Esophagus (tissue), 2 donors: ENCODE measurements around the gene NMU. TPM values are rescaled to one million over a fixed set of nuclear protein-coding genes. Genes with fewer than 3 reads are reported as not detected.
"Not testable (repeated sequence)": the region's sequence is repeated elsewhere in the genome, so short reads cannot be mapped to it uniquely, and the experiment has no call there.

Experiments used
- H3K27ac ChIP-seq, 2 donors: one replicate each; pipeline ENCODE4 v1.5.1; 2013; ENCODE audit warnings: low read depth in 2 of 2, mild to moderate bottlenecking in 2 of 2, inconsistent platforms in 1 of 2, low read length in 1 of 2, moderate library complexity in 1 of 2
- H3K27me3 ChIP-seq, 2 donors: one replicate each; pipeline ENCODE4 v1.6.1; 2013; ENCODE audit warnings: low read length in 2 of 2, control low read depth in 1 of 2, mild to moderate bottlenecking in 1 of 2; ENCODE audit not compliant: insufficient read depth in 2 of 2, control insufficient read depth in 1 of 2
- H3K36me3 ChIP-seq, 2 donors: one replicate each; pipeline ENCODE4 v1.6.1; 2013; ENCODE audit warnings: low read length in 1 of 2; ENCODE audit not compliant: control insufficient read depth in 2 of 2, insufficient read depth in 2 of 2
- H3K4me1 ChIP-seq, 2 donors: one replicate each; pipeline ENCODE4 v1.6.1; 2013; ENCODE audit warnings: low read length in 1 of 2; ENCODE audit not compliant: control insufficient read depth in 2 of 2, insufficient read depth in 2 of 2
- H3K4me3 ChIP-seq, 2 donors: one replicate each; pipeline ENCODE4 v1.5.1; 2013; ENCODE audit warnings: low read length in 2 of 2, mild to moderate bottlenecking in 2 of 2, low read depth in 1 of 2, moderate library complexity in 1 of 2
- H3K9me3 ChIP-seq, 2 donors: one replicate each; pipeline ENCODE4 v1.6.1; 2013; ENCODE audit warnings: mild to moderate bottlenecking in 2 of 2, low read depth in 1 of 2, low read length in 1 of 2, moderate library complexity in 1 of 2; ENCODE audit not compliant: control insufficient read depth in 2 of 2, insufficient read depth in 1 of 2
- WGBS, 2 donors: extraction: QIAGEN DNeasy Blood & Tissue Kit; methylation state at CpG; one replicate each; pipeline ENCODE4 v1.1.7; 2013; 5-methylcytosine and 5-hydroxymethylcytosine counted together
- polyA plus RNA-seq, 2 donors: library from polyadenylated mRNA; stranded (reverse); fragments of 200-250 nt; gene quantifications; one replicate each; pipeline ENCODE4 v1.2.3, GENCODE V29; 2013
- donor health status: healthy with polysubstance abuse.
- donor health status: Bipolar disorder and iron deficiency.

Gene NMU
- polyA plus RNA-seq, 2 donors: 47.9 to 138 TPM

GRCh38 chr4:55611358-55612059, 24.6 kb downstream of the NMU start:
- Histone ChIP-seq H3K36me3 (no peaks in the 10 kb centered on the region), H3K27me3 (no peaks in the 10 kb centered on the region), H3K9me3 (no peaks in the 10 kb centered on the region), H3K4me1 (peaks cover 0 to 2% of the 10 kb centered on the region in 2 donors), H3K4me3 (no peak overlapping the region), H3K27ac (peak overlapping the region; percentile 84 to 93)
- WGBS, 2 donors: 70 to 72% methylated on average over 3 of the region's 3 CpGs

- no peak overlapping the region for H3K4me3 ChIP-seq
- 79 to 89% methylated on average over 2 of the region's 2 CpGs for WGBS, 2 donors
- H3K27ac ChIP-seq: peak overlapping the region; percentile 83 to 85
- no peaks in the 10 kb centered on the region for H3K36me3 ChIP-seq
- H3K4me1 ChIP-seq: peaks cover 0 to 2% of the 10 kb centered on the region in 2 donors
- H3K9me3 ChIP-seq: no peaks in the 10 kb centered on the region
- no peaks in the 10 kb centered on the region for H3K27me3 ChIP-seq
Measured at GRCh38 chr4:55610381-55610780, 25.7 kb downstream of the NMU start.

DNA sequence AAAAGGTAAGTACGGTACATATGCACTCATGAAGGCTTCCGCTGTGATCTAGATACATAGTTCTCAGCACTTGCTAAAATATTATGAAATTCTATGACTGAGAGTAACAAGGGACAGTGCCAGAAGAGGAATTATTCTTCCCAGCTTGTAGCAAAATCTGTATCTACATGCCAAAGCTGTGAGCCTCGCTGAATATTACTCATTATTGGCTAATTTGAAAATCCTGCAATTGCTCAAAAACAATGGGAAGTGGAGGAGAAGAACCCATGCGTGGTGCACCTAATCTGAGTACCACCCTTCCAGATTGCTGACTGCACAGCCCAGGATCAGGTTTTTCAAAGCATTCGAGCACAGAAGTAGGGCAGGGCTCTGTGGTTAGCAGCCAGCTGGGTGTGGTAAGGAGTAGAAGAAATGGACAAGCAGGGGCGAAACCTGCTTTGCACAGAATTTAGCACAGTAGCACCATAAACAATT, 26.7 kb downstream of the NMU start:
- Histone ChIP-seq H3K36me3 (no peaks in the 10 kb centered on the region), H3K4me3 (no peak overlapping the region), H3K9me3 (no peaks in the 10 kb centered on the region), H3K4me1 (peaks cover 0 to 2% of the 10 kb centered on the region in 2 donors), H3K27ac (peak overlapping the region in 1 of 2 donors; percentile 84), H3K27me3 (no peaks in the 10 kb centered on the region)
- WGBS, 2 donors: 36 to 50% methylated on average over 6 of the region's 6 CpGs

DNA sequence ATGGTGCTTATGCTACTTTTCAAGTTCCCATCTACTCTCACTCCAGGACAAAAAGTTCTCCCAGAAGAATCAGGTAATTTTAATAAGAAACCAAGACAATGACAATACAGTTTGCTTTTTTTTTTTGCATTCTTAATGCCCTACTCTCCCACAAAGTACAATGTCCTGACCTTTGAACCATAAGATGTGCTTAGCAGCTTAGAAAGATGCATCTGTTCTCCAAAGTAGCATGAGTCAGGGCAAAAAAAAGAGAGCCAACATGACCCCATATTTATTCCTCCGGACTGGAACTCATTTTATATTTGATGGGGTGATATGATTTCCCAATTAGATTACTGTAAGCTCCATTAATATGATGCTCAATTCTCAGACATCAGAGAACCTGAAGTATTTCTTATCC, 27.5 kb downstream of the NMU start:
- Histone ChIP-seq H3K4me1 (peaks cover 0 to 2% of the 10 kb centered on the region in 2 donors), H3K36me3 (no peaks in the 10 kb centered on the region), H3K4me3 (no peak overlapping the region), H3K27ac (peak overlapping the region in 1 of 2 donors; percentile 84), H3K9me3 (no peaks in the 10 kb centered on the region), H3K27me3 (no peaks in the 10 kb centered on the region)
- WGBS, 2 donors: 52 to 64% methylated on average over 1 of the region's 1 CpG

DNA sequence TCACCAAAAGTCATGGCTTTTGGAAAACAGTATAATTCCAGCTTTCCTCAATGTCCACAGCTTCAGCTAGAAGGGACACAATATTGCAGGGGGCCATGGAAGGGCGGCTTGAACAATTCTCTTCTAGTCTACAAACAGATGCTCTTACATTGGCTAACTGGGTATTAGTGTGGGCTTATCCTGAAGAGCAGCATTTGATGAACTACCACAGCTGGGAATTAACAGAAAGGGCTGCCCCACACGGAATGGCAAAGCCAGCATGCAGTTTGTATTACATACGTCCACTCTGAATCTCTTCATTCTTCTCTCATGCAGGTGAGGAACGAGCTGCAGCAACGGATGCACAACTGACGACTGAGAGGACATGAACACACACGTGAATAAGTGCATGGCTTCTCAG, 31.1 kb downstream of the NMU start:
- Histone ChIP-seq H3K36me3 (no peaks in the 10 kb centered on the region), H3K9me3 (no peaks in the 10 kb centered on the region)
- WGBS, 2 donors: 81 to 85% methylated on average over 7 of the region's 7 CpGs

GRCh38 chr4:55600640-55601039, 35.5 kb downstream of the NMU start:
- Histone ChIP-seq H3K36me3 (no peaks in the 10 kb centered on the region), H3K9me3 (no peaks in the 10 kb centered on the region)

More for the DNA sequence above, 31.1 kb downstream of the NMU start:
- Histone ChIP-seq H3K4me1 (no peaks in the 10 kb centered on the region), H3K27ac (no peak overlapping the region), H3K27me3 (no peaks in the 10 kb centered on the region), H3K4me3 (no peak overlapping the region)

GRCh38 chr4:55598641-55599040, 37.5 kb downstream of the NMU start:
- Histone ChIP-seq H3K9me3 (no peaks in the 10 kb centered on the region), H3K4me1 (no peaks in the 10 kb centered on the region), H3K27ac (no peak overlapping the region), H3K27me3 (no peaks in the 10 kb centered on the region), H3K4me3 (no peak overlapping the region), H3K36me3 (no peaks in the 10 kb centered on the region)
- 86 to 96% methylated on average over 2 of the region's 2 CpGs for WGBS, 2 donors

More at GRCh38 chr4:55600640-55601039, 35.5 kb downstream of the NMU start:
- Histone ChIP-seq H3K4me3 (no peak overlapping the region), H3K4me1 (no peaks in the 10 kb centered on the region), H3K27me3 (no peaks in the 10 kb centered on the region), H3K27ac (no peak overlapping the region)

- Histone ChIP-seq H3K4me3 (no peak within 1 kb of the TSS), H3K36me3 (peaks cover 0 to 3% of the 10 kb centered on the region in 2 donors), H3K4me1 (no peaks in the 10 kb centered on the region), H3K27ac (no peak within 1 kb of the TSS), H3K9me3 (peaks cover 0 to 4% of the 10 kb centered on the region in 2 donors), H3K27me3 (no peaks in the 10 kb centered on the region)
- 93 to 94% methylated on average over 24 of the region's 24 CpGs for WGBS, 2 donors
Measured at GRCh38 chr4:55592014-55592413, 44.1 kb downstream of the NMU start, which contains the start of gene PDCL2. PDCL2 (minus strand) TSS chr4:55592245; CDS start chr4:55592109, 136 bp downstream.

DNA sequence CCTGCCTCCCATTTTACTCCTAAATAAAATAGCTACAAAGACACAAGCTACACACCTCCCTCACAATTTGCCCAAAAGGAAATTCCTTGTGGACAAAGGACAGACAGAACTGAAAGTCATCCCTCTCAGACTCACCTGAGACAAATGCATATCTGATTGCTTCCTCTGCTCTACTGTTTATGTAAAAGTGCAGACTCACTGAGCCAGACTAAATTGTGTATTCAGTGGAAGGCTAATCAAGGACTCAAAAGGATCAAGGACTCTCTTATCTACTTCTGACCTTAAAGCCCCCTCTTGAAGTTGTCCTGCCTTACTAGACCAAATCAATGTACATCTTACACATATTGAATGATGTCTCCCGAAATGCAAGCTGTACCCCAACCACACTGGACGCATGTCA, 47.9 kb downstream of the NMU start:
- no peaks in the 10 kb centered on the region for H3K27me3 ChIP-seq
- no peak overlapping the region for H3K27ac ChIP-seq
- no peak overlapping the region for H3K4me3 ChIP-seq
- H3K36me3 ChIP-seq: peaks cover 0 to 3% of the 10 kb centered on the region in 2 donors
- no peaks in the 10 kb centered on the region for H3K4me1 ChIP-seq
- 69 to 74% methylated on average over 2 of the region's 2 CpGs for WGBS, 2 donors
- peaks cover 0 to 4% of the 10 kb centered on the region in 2 donors for H3K9me3 ChIP-seq

DNA sequence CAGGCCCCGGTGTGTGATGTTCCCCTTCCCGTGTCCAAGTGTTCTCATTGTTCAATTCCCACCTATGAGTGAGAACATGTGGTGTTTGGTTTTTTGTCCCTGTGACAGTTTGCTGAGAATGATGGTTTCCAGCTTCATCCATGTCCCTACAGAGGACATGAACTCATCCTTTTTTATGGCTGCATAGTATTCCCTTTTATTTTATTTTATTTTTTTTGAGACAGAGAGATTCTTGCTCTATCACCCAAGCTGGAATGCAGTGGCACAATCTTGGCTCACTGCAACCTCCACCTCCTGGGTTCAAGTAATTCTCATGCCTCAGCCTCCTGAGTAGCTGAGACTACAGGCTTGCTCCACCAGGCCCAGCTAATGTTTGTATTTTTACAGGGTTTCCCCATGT, 53.3 kb downstream of the NMU start:
- not testable (repeated sequence) for H3K4me1 ChIP-seq, H3K4me3 ChIP-seq, H3K9me3 ChIP-seq, H3K27ac ChIP-seq, H3K27me3 ChIP-seq, H3K36me3 ChIP-seq
- WGBS, 2 donors: 86 to 100% methylated on average over 1 to 2 of the region's 2 CpGs
